Measurements from ENCODE around the gene SCAPER. TPM values are rescaled to one million over a fixed set of nuclear protein-coding genes. Genes with fewer than 3 reads are reported as not detected.

The SCAPER gene
- polyA plus RNA-seq, 1 donor from 2014 or later, result 77.1 TPM

GRCh38 chr15:76555247-76555646, 349.9 kb downstream of the SCAPER start:
- Histone ChIP-seq H3K9me2 (ENCODE audit: insufficient read depth, low read length) (no peaks in the 10 kb centered on the region), H4K20me1 (ENCODE audit: insufficient read depth) (no peaks in the 10 kb centered on the region), H3F3A (ENCODE audit: insufficient read depth, low read length, poor library complexity, severe bottlenecking) (no peaks in the 10 kb centered on the region), H3K4me3 (ENCODE audit: low read length) (no peak overlapping the region), H3K79me2 (replicated peaks; ENCODE audit: insufficient read depth, low read length) (no peaks in the 10 kb centered on the region), H2AFZ (ENCODE audit: low read depth, low read length) (no peak overlapping the region), H3K9me3 (ENCODE audit: low read length) (no peaks in the 10 kb centered on the region), H3K36me3 (ENCODE audit: insufficient read depth, low read length) (no peaks in the 10 kb centered on the region), H3K27me3 (ENCODE audit: insufficient read depth, low read depth, low read length) (no peaks in the 10 kb centered on the region), H3K27ac (ENCODE audit: low read length) (no peak overlapping the region), H3K9ac (ENCODE audit: low read length) (no peak overlapping the region), H3K4me2 (ENCODE audit: low read length) (no peak overlapping the region)
- TF ChIP-seq EZH2 (IDR thresholded peaks at IDR 0.05; ENCODE audit: borderline replicate concordance, insufficient read depth, low read length, poor library complexity, severe bottlenecking), result no peak
- no peak for TF ChIP-seq TAF1 (IDR thresholded peaks at IDR 0.05; ENCODE audit: low read depth)
- TF ChIP-seq, protein P1, sequence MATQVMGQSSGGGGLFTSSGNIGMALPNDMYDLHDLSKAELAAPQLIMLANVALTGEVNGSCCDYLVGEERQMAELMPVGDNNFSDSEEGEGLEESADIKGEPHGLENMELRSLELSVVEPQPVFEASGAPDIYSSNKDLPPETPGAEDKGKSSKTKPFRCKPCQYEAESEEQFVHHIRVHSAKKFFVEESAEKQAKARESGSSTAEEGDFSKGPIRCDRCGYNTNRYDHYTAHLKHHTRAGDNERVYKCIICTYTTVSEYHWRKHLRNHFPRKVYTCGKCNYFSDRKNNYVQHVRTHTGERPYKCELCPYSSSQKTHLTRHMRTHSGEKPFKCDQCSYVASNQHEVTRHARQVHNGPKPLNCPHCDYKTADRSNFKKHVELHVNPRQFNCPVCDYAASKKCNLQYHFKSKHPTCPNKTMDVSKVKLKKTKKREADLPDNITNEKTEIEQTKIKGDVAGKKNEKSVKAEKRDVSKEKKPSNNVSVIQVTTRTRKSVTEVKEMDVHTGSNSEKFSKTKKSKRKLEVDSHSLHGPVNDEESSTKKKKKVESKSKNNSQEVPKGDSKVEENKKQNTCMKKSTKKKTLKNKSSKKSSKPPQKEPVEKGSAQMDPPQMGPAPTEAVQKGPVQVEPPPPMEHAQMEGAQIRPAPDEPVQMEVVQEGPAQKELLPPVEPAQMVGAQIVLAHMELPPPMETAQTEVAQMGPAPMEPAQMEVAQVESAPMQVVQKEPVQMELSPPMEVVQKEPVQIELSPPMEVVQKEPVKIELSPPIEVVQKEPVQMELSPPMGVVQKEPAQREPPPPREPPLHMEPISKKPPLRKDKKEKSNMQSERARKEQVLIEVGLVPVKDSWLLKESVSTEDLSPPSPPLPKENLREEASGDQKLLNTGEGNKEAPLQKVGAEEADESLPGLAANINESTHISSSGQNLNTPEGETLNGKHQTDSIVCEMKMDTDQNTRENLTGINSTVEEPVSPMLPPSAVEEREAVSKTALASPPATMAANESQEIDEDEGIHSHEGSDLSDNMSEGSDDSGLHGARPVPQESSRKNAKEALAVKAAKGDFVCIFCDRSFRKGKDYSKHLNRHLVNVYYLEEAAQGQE (IDR thresholded peaks at IDR 0.05; ENCODE audit: borderline replicate concordance), result no peak
- TF ChIP-seq POLR2AphosphoS5 (IDR thresholded peaks at IDR 0.05), result no peak
- no peak for TF ChIP-seq RAD21 (conservative IDR thresholded peaks at IDR 0.05)
- TF ChIP-seq, protein P2, sequence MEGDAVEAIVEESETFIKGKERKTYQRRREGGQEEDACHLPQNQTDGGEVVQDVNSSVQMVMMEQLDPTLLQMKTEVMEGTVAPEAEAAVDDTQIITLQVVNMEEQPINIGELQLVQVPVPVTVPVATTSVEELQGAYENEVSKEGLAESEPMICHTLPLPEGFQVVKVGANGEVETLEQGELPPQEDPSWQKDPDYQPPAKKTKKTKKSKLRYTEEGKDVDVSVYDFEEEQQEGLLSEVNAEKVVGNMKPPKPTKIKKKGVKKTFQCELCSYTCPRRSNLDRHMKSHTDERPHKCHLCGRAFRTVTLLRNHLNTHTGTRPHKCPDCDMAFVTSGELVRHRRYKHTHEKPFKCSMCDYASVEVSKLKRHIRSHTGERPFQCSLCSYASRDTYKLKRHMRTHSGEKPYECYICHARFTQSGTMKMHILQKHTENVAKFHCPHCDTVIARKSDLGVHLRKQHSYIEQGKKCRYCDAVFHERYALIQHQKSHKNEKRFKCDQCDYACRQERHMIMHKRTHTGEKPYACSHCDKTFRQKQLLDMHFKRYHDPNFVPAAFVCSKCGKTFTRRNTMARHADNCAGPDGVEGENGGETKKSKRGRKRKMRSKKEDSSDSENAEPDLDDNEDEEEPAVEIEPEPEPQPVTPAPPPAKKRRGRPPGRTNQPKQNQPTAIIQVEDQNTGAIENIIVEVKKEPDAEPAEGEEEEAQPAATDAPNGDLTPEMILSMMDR (IDR thresholded peaks at IDR 0.05; ENCODE audit: poor library complexity, severe bottlenecking), result no peak
- no peak for TF ChIP-seq MXI1 (conservative IDR thresholded peaks at IDR 0.05; ENCODE audit: poor library complexity, severe bottlenecking)
- no peak for TF ChIP-seq EP300 (conservative IDR thresholded peaks at IDR 0.05; ENCODE audit: poor library complexity, severe bottlenecking)
- TF ChIP-seq SMC3 (conservative IDR thresholded peaks at IDR 0.05; ENCODE audit: poor library complexity), result no peak

DNA sequence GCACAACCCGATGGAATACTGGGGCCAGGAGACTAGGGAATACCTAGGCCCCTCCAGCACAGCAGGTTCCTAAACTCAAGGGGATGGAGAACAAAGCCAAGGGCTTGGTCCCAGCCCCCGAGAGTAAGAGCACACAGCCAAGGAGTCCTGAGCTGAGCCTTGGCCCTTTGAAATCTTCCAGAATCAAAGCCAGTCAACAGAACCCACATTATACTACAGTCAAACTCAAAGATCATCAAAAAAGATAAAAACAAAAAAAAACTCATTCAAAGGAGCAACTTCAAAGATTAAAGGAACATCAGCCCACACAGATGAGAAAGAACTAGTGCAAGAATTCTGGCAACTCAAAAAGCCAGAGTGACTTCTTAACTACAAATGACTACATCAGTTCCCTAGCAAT, 351.6 kb downstream of the SCAPER start:
- H3K4me3 ChIP-seq (ENCODE audit: low read length), result no peak overlapping the region
- H2AFZ ChIP-seq (ENCODE audit: low read depth, low read length), result no peak overlapping the region
- no peak overlapping the region for H3K9ac ChIP-seq (ENCODE audit: low read length)
- H3K9me2 ChIP-seq (ENCODE audit: insufficient read depth, low read length), result no peaks in the 10 kb centered on the region
- H3K36me3 ChIP-seq (ENCODE audit: insufficient read depth, low read length), result no peaks in the 10 kb centered on the region
- H3F3A ChIP-seq (ENCODE audit: insufficient read depth, low read length, poor library complexity, severe bottlenecking), result no peaks in the 10 kb centered on the region
- H3K9me3 ChIP-seq (ENCODE audit: low read length), result no peaks in the 10 kb centered on the region
- H3K79me2 ChIP-seq (replicated peaks; ENCODE audit: insufficient read depth, low read length), result no peaks in the 10 kb centered on the region
- H3K4me2 ChIP-seq (ENCODE audit: low read length), result no peak overlapping the region
- TF ChIP-seq RAD21 (conservative IDR thresholded peaks at IDR 0.05) (no peak), MXI1 (conservative IDR thresholded peaks at IDR 0.05; ENCODE audit: poor library complexity, severe bottlenecking) (no peak), EP300 (conservative IDR thresholded peaks at IDR 0.05; ENCODE audit: poor library complexity, severe bottlenecking) (no peak), EZH2 (IDR thresholded peaks at IDR 0.05; ENCODE audit: borderline replicate concordance, insufficient read depth, low read length, poor library complexity, severe bottlenecking) (no peak), POLR2AphosphoS5 (IDR thresholded peaks at IDR 0.05) (no peak), TAF1 (IDR thresholded peaks at IDR 0.05; ENCODE audit: low read depth) (no peak), SMC3 (conservative IDR thresholded peaks at IDR 0.05; ENCODE audit: poor library complexity) (no peak)
- TF ChIP-seq, protein P1 (IDR thresholded peaks at IDR 0.05; ENCODE audit: borderline replicate concordance), result no peak
- TF ChIP-seq, protein P2 (IDR thresholded peaks at IDR 0.05; ENCODE audit: poor library complexity, severe bottlenecking), result no peak
- H3K27ac ChIP-seq (ENCODE audit: low read length), result no peak overlapping the region
- H4K20me1 ChIP-seq (ENCODE audit: insufficient read depth), result no peaks in the 10 kb centered on the region
- no peaks in the 10 kb centered on the region for H3K27me3 ChIP-seq (ENCODE audit: insufficient read depth, low read depth, low read length)
